ENCODE data around the gene POLR2E. TPM values are rescaled to one million over a fixed set of nuclear protein-coding genes. Genes with fewer than 3 reads are reported as not detected.

The POLR2E gene
- 125 and 242 TPM in 2 replicates for total RNA-seq

DNA sequence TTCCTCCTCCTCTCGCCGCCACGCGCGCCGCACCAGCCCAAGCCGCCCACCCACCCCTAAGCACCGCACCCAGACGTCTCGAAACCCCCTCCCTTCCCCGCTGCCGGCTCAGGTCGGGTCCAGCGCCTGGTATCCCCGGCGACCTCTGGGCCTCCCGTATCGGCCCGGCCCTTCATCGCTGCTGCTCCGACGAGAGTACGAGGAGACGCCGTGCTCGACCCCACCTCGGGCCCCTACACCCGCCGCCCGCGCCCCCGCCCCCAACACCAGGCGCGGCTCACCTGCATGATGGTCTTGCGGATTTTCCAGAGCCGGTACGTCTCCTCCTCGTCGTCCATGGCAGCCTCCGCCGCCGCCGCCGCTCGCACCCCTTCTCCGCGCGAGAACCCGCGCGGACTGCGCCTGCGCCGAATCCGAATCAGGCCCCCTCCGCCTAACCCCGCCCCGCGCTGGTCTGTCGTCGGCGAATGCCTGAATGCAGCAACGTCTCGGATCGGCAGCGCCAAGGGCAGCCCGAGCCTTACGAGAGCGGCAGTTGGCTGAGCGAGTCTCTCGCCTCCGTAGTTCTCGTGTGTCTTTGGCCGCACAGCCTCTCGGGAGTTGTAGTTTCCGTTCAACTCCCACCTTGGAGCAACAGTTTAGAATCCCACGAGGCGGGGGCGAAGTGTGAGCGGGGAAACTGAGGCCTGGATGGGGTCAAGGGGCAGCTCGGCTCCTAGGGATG is at the start of gene POLR2E:
Gene POLR2E (minus strand): TSS at position 398 of the 724 bp plus-strand sequence. CDS start 60 bp downstream, at position 338.

DNA sequence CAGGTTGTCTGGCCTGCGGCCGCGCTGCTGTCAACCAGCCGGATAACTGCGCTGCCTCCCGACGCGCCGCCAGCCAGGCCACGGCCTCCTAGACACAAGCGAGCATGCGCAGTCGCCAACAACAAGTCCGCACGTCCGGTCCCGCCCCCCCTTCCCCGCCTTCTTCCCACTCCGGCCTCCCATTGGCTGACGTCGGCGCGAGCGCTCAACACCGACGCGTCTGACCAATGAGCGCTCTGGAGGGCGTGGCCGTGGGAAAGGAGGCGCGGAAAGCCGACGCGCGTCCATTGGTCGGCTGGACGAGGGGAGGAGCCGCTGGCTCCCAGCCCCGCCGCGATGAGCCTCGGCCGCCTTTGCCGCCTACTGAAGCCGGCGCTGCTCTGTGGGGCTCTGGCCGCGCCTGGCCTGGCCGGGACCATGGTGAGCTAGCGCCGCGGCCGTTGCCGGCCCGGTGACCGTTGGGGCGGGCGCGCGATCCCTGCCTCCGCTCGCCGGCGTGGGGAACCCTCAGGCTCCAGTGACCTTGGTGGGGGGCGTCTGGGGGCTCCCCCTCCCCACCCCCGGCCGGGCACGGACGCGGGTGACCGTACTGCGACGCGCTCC is 8.6 kb upstream of the POLR2E start, which contains the start of gene GPX4:
Gene GPX4 (plus strand): TSS at position 287 of the 603 bp plus-strand sequence. CDS start 50 bp downstream, at position 337.

GRCh38 chr19:1066748-1067340 is 28.3 kb downstream of the POLR2E start, which contains the start of gene ARHGAP45:
Gene ARHGAP45 (plus strand): TSS chr19:1067167. CDS start chr19:1067406, 239 bp downstream.

DNA sequence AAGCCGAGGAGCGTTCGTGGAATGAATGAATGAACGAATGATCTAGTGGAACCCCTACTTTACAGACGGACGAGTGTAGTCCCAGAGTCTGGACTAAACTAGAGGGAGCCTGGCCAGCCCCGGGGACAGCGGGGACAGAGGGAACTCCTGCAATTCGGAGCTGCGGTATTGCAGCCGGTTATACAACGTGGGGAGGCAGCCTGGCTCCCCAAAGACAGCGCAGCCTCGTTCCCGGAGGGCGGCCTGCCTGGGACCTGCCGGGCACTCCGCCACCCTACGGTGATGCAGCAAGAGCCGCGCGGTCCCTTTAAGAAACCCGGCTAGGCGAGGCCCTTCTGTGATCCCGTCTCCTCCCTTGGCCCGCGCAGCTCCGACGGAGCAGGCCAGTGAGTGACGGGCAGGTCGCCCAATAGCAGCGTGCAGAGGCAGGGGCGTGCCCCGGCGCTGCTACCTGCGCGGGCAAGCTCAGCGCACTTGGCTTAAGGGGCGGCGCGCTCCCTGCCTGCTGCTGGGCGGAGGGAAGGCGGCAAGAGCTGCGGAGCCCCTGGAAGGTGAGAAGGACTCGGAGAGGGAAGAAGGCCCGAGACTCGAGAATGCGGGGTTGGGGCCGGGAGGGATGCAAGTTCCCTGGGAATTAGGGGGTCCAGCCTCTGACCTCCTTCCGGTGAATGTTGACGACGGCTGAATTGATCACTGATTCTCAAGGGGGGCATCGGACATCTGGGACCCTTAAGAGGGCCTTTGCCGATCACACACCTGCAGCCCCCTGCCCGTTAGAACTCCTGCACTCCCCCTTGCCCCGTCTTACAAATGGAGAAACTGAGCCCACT is 55.3 kb downstream of the POLR2E start, which contains the start of gene ABCA7:
Gene ABCA7 (plus strand): TSS at position 462 of the 830 bp plus-strand sequence. CDS start 1,255 bp downstream, outside the sequence.

Other genes starting within 250 kb of the POLR2E start
- gene ELANE, start 243.1 kb downstream of the POLR2E start, total RNA-seq: not detected in 2 replicates
- 0.55 TPM in 1 of 2 replicates, not detected in the other for gene CFD, start 235.7 kb downstream of the POLR2E start, total RNA-seq
- 33.8 and 34.7 TPM in 2 replicates for gene MED16, start 202.2 kb downstream of the POLR2E start, total RNA-seq
- gene RNU6-9, start 201.9 kb downstream of the POLR2E start, total RNA-seq: not detected in 2 replicates
- 60.8 and 91.1 TPM in 2 replicates for gene R3HDM4, start 182.2 kb downstream of the POLR2E start, total RNA-seq
- not detected in 2 replicates for gene KISS1R, start 178.0 kb downstream of the POLR2E start, total RNA-seq
- gene ARID3A, start 169.3 kb downstream of the POLR2E start, total RNA-seq: 4.5 and 4.8 TPM in 2 replicates
- gene WDR18, start 111.0 kb downstream of the POLR2E start, total RNA-seq: 68.2 and 87.6 TPM in 2 replicates
- gene GRIN3B, start 95.0 kb downstream of the POLR2E start, total RNA-seq: 0.95 and 2.3 TPM in 2 replicates
- 142 and 147 TPM in 2 replicates for gene TMEM259, start 74.3 kb downstream of the POLR2E start, total RNA-seq
- not detected in 2 replicates for gene RNU6-2, start 73.9 kb downstream of the POLR2E start, total RNA-seq
- 239 and 254 TPM in 2 replicates for gene CNN2, start 68.8 kb downstream of the POLR2E start, total RNA-seq
- gene ABCA7, start 55.3 kb downstream of the POLR2E start, total RNA-seq: 14.0 and 24.3 TPM in 2 replicates
- gene ARHGAP45, start 28.2 kb downstream of the POLR2E start, total RNA-seq: 3.2 and 5.4 TPM in 2 replicates
- 302 and 333 TPM in 2 replicates for gene GPX4, start 8.6 kb upstream of the POLR2E start, total RNA-seq
- gene SBNO2, start 78.9 kb upstream of the POLR2E start, total RNA-seq: 47.8 and 61.4 TPM in 2 replicates
- 70.8 and 101 TPM in 2 replicates for gene STK11, start 110.4 kb upstream of the POLR2E start, total RNA-seq
- 2.8 and 6.2 TPM in 2 replicates for gene CBARP, start 142.6 kb upstream of the POLR2E start, total RNA-seq
- gene ATP5F1D, start 146.4 kb upstream of the POLR2E start, total RNA-seq: 90.0 and 106 TPM in 2 replicates
- 17.1 and 30.5 TPM in 2 replicates for gene MIDN, start 153.2 kb upstream of the POLR2E start, total RNA-seq
- 166 and 172 TPM in 2 replicates for gene CIRBP, start 174.0 kb upstream of the POLR2E start, total RNA-seq
- 65.4 and 81.1 TPM in 2 replicates for gene FAM174C, start 180.2 kb upstream of the POLR2E start, total RNA-seq
- not detected in 2 replicates for gene EFNA2, start 190.5 kb upstream of the POLR2E start, total RNA-seq

Measured in hair follicular keratinocyte (primary cell).